ENCODE results near the gene NELFE. TPM values are rescaled to one million over a fixed set of nuclear protein-coding genes. Genes with fewer than 3 reads are reported as not detected.

Gene NELFE
- total RNA-seq, 1 donor from 2014 or later = 47.7 TPM

DNA sequence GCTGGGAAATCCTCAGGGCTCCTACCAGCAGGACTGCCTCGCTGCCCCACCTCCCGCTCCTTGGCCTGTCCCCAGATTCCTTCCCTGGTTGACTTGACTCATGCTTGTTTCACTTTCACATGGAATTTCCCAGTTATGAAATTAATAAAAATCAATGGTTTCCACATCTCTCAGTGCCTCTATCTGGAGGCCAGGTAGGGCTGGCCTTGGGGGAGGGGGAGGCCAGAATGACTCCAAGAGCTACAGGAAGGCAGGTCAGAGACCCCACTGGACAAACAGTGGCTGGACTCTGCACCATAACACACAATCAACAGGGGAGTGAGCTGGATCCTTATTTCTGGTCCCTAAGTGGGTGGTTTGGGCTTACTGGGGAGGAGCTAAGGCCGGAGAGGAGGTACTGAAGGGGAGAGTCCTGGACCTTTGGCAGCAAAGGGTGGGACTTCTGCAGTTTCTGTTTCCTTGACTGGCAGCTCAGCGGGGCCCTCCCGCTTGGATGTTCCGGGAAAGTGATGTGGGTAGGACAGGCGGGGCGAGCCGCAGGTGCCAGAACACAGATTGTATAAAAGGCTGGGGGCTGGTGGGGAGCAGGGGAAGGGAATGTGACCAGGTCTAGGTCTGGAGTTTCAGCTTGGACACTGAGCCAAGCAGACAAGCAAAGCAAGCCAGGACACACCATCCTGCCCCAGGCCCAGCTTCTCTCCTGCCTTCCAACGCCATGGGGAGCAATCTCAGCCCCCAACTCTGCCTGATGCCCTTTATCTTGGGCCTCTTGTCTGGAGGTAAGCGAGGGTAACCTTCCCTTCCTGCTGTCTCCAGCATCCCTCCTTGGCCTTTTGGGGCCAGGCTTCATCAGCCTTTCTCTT is 13.0 kb downstream of the NELFE start, which contains the start of gene CFB:
TSS of gene CFB (plus strand) at position 589 of the 863 bp plus-strand sequence. CDS start at position 716, 127 bp downstream.
- peaks cover 4% of the 10 kb centered on the region for H3K36me3 Mint-ChIP-seq (ENCODE audit: low read depth, unreplicated experiment)

DNA sequence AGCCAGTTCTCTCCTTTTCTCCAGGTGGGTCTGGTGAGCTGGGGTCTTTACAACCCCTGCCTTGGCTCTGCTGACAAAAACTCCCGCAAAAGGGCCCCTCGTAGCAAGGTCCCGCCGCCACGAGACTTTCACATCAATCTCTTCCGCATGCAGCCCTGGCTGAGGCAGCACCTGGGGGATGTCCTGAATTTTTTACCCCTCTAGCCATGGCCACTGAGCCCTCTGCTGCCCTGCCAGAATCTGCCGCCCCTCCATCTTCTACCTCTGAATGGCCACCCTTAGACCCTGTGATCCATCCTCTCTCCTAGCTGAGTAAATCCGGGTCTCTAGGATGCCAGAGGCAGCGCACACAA is 13.6 kb downstream of the NELFE start:
- no peak overlapping the region for H2AFZ ChIP-seq (ENCODE audit: low read depth, low read length)
- H3K4me2 ChIP-seq (ENCODE audit: low read length) = peak overlapping the region; percentile 78
- Mint-ChIP-seq H3K36me3 (ENCODE audit: low read depth, unreplicated experiment) (peaks cover 4% of the 10 kb centered on the region), H3K4me1 (ENCODE audit: low read depth, unreplicated experiment) (peaks cover 17% of the 10 kb centered on the region), H3K27ac (ENCODE audit: unreplicated experiment) (no peak overlapping the region), H3K4me3 (ENCODE audit: unreplicated experiment) (peak overlapping the region; percentile 18), H3K27me3 (ENCODE audit: low read depth, unreplicated experiment) (peaks cover 55% of the 10 kb centered on the region), H3K9me3 (ENCODE audit: unreplicated experiment) (no peaks in the 10 kb centered on the region)
- no peak overlapping the region for H3K4me3 ChIP-seq (ENCODE audit: insufficient read depth, low read depth, low read length)
- no peaks in the 10 kb centered on the region for H3K36me3 ChIP-seq (ENCODE audit: insufficient read depth, low read length)
- H4K20me1 ChIP-seq (ENCODE audit: insufficient read depth, low read length) = no peaks in the 10 kb centered on the region
- no peak overlapping the region for H3K9ac ChIP-seq (ENCODE audit: low read length)
- FAIRE-seq = no peak
- no peaks in the 10 kb centered on the region for H3K9me3 ChIP-seq (ENCODE audit: insufficient read depth, low read depth, low read length)
- no peaks in the 10 kb centered on the region for H3K79me2 ChIP-seq (ENCODE audit: insufficient read depth, low read length)
- H3K27ac ChIP-seq (ENCODE audit: low read depth, low read length) = no peak overlapping the region
- H3K27me3 ChIP-seq (ENCODE audit: insufficient read depth, low read length) = peaks cover 11% of the 10 kb centered on the region
- peaks cover 7% of the 10 kb centered on the region for H3K4me1 ChIP-seq (ENCODE audit: insufficient read depth, low read length)
- no peak for TF ChIP-seq CTCF (IDR thresholded peaks at IDR 0.05; ENCODE audit: insufficient read depth, low read depth, low read length)
- TF ChIP-seq EZH2 (IDR thresholded peaks at IDR 0.05; ENCODE audit: insufficient read depth, low read length) = no peak
- DNase-seq (ENCODE audit: low read depth) = no peak

More for the DNA sequence above, 13.0 kb downstream of the NELFE start, which contains the start of gene CFB:
- Mint-ChIP-seq H3K4me3 (ENCODE audit: unreplicated experiment) (peak within 1 kb of the TSS; percentile 67), H3K4me1 (ENCODE audit: low read depth, unreplicated experiment) (peaks cover 13% of the 10 kb centered on the region), H3K27me3 (ENCODE audit: low read depth, unreplicated experiment) (peaks cover 55% of the 10 kb centered on the region), H3K27ac (ENCODE audit: unreplicated experiment) (no peak within 1 kb of the TSS), H3K9me3 (ENCODE audit: unreplicated experiment) (no peaks in the 10 kb centered on the region)
- peak within 1 kb of the TSS; percentile 59 for H2AFZ ChIP-seq (ENCODE audit: low read depth, low read length)
- H3K4me1 ChIP-seq (ENCODE audit: insufficient read depth, low read length) = peaks cover 7% of the 10 kb centered on the region
- peaks cover 11% of the 10 kb centered on the region for H3K27me3 ChIP-seq (ENCODE audit: insufficient read depth, low read length)
- no peak for FAIRE-seq
- no peak within 1 kb of the TSS for H3K9ac ChIP-seq (ENCODE audit: low read length)
- peak within 1 kb of the TSS; percentile 78 for H3K4me2 ChIP-seq (ENCODE audit: low read length)
- no peak within 1 kb of the TSS for H3K4me3 ChIP-seq (ENCODE audit: insufficient read depth, low read depth, low read length)
- H3K36me3 ChIP-seq (ENCODE audit: insufficient read depth, low read length) = no peaks in the 10 kb centered on the region
- TF ChIP-seq CTCF (IDR thresholded peaks at IDR 0.05; ENCODE audit: insufficient read depth, low read depth, low read length) (no peak), EZH2 (IDR thresholded peaks at IDR 0.05; ENCODE audit: insufficient read depth, low read length) (no peak)
- no peaks in the 10 kb centered on the region for H3K9me3 ChIP-seq (ENCODE audit: insufficient read depth, low read depth, low read length)
- H3K79me2 ChIP-seq (ENCODE audit: insufficient read depth, low read length) = no peaks in the 10 kb centered on the region
- peak within 1 kb of the TSS; percentile 37 for H3K27ac ChIP-seq (ENCODE audit: low read depth, low read length)
- no peaks in the 10 kb centered on the region for H4K20me1 ChIP-seq (ENCODE audit: insufficient read depth, low read length)
- DNase-seq (ENCODE audit: low read depth) = peak; percentile 71

DNA sequence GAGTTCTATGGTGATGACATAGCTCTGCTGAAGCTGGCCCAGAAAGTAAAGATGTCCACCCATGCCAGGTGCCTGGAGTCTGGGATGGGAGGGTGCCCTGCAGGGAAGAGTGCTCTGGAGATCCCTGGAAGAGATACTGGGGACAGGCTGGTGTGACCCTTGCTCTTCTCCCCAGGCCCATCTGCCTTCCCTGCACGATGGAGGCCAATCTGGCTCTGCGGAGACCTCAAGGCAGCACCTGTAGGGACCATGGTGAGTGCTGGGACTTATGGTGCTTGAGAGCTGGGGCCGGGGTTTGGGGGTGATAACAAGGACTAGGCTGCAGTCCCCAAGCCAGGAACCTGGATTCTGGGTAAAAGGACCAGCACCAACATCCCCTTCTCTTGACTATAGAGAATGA is 15.0 kb downstream of the NELFE start:
- Histone ChIP-seq H3K79me2 (ENCODE audit: insufficient read depth, low read length) (no peaks in the 10 kb centered on the region), H3K9me3 (ENCODE audit: insufficient read depth, low read depth, low read length) (no peaks in the 10 kb centered on the region), H3K4me1 (ENCODE audit: insufficient read depth, low read length) (peaks cover 7% of the 10 kb centered on the region), H4K20me1 (ENCODE audit: insufficient read depth, low read length) (no peaks in the 10 kb centered on the region), H3K9ac (ENCODE audit: low read length) (no peak overlapping the region), H3K4me3 (ENCODE audit: insufficient read depth, low read depth, low read length) (no peak overlapping the region), H3K4me2 (ENCODE audit: low read length) (no peak overlapping the region), H3K36me3 (ENCODE audit: insufficient read depth, low read length) (no peaks in the 10 kb centered on the region), H3K27ac (ENCODE audit: low read depth, low read length) (no peak overlapping the region), H2AFZ (ENCODE audit: low read depth, low read length) (no peak overlapping the region), H3K27me3 (ENCODE audit: insufficient read depth, low read length) (peaks cover 14% of the 10 kb centered on the region)
- no peak for TF ChIP-seq EZH2 (IDR thresholded peaks at IDR 0.05; ENCODE audit: insufficient read depth, low read length)
- TF ChIP-seq CTCF (IDR thresholded peaks at IDR 0.05; ENCODE audit: insufficient read depth, low read depth, low read length) = no peak
- peaks cover 52% of the 10 kb centered on the region for H3K27me3 Mint-ChIP-seq (ENCODE audit: low read depth, unreplicated experiment)
- no peaks in the 10 kb centered on the region for H3K9me3 Mint-ChIP-seq (ENCODE audit: unreplicated experiment)
- FAIRE-seq (no peak), DNase-seq (ENCODE audit: low read depth) (no peak)
- peaks cover 4% of the 10 kb centered on the region for H3K36me3 Mint-ChIP-seq (ENCODE audit: low read depth, unreplicated experiment)
- no peak overlapping the region for H3K27ac Mint-ChIP-seq (ENCODE audit: unreplicated experiment)
- H3K4me1 Mint-ChIP-seq (ENCODE audit: low read depth, unreplicated experiment) = peaks cover 13% of the 10 kb centered on the region
- H3K4me3 Mint-ChIP-seq (ENCODE audit: unreplicated experiment) = no peak overlapping the region

All from astrocyte (in vitro differentiated cells and primary cell).